AG08395 (cell line): Measurements from ENCODE around the gene NKAPD1.
"Not testable (repeated sequence)": the region's sequence is repeated elsewhere in the genome, so short reads cannot be mapped to it uniquely, and the experiment has no call there.

Experiments used
- DNase-seq: peaks from one replicate; pipeline ENCODE4 v3.0.0; 2012; ENCODE audit warnings: mixed read lengths, low spot score

NKAPD1 gene, protein sequence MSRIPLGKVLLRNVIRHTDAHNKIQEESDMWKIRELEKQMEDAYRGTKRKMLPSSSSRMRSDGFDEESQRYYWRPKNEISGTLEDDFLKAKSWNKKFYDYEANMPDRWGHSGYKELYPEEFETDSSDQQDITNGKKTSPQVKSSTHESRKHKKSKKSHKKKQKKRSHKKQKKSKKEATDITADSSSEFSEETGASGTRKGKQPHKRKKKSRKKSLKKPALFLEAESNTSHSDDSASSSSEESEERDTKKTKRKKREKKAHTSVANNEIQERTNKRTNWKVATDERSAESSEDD

DNA sequence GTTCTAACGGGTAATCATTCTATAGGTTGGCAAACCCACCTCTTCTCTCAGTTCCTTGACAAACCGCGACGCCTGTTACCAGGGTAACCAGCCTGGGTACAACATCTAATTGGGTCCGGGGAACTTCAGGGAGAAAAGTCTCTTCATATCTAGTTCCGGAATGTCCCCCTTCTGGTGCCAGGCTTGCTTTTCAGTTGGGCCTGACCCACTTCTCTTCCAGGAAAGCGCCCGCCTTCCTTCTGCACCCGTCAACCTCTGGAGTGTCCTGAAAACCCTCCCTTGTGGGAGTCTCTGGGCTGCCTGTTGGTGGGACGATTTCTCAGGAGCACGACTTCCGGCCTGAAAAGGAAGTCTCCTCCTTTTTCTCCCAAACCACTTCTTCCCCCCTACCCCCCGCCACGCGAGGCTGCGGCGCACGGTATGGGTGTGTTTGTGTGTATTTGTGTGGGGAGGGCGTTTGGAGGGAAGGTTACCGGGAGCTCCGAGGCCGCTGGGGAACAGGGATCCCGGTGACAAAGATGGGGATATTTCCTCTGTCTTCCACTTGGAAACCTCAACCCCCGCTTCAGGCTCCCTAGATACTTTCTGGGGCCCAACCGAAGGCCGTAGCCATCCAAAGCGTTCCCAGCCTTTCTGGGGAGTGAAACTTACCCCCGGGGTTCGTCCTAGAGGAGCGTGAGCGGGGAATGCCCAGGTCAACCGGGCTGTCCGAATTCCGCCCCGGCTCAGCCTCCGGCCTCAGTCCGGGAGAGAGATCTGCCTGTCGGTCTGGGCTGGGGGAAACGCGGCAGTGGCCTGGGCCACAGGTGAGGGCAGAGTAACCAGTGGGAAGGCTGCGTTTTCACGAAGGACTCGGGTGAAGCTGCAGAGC is at the start of gene NKAPD1, which contains the start of gene PIH1D2:
Gene NKAPD1 (plus strand): TSS at position 359 of the 871 bp plus-strand sequence. CDS start 1,276 bp downstream, outside the sequence.
Gene PIH1D2 (minus strand): TSS at position 77 of the 871 bp plus-strand sequence. CDS start 843 bp downstream, outside the sequence.
- DNase-seq: peak; percentile 89

GRCh38 chr11:112024773-112025678 is 49.1 kb upstream of the NKAPD1 start, which contains the start of gene DLAT:
Gene DLAT, plus strand, starts transcription at chr11:112025408. Its CDS starts 65 bp downstream, at chr11:112025473.
- peak; percentile 85 for DNase-seq

DNA sequence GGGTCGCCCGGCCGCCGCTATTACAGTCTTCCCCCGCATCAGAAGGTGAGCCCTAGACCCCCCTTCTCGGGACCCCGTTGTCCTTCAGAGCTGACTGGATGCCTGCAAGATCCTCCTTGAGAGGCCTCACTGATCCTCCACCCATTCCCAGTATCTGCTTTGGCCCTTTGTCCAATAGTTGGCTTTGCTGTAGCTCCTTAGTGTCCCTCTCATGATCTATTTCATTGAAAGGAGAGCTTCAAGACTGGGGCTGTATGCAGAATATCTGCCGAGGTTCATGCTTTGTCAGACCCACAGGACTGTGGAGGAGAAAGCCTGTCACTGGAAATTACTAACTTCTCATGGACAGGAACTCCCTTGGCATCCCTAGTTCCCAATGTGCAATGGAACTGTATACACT is 48.4 kb upstream of the NKAPD1 start:
- peak; percentile 27 for DNase-seq

DNA sequence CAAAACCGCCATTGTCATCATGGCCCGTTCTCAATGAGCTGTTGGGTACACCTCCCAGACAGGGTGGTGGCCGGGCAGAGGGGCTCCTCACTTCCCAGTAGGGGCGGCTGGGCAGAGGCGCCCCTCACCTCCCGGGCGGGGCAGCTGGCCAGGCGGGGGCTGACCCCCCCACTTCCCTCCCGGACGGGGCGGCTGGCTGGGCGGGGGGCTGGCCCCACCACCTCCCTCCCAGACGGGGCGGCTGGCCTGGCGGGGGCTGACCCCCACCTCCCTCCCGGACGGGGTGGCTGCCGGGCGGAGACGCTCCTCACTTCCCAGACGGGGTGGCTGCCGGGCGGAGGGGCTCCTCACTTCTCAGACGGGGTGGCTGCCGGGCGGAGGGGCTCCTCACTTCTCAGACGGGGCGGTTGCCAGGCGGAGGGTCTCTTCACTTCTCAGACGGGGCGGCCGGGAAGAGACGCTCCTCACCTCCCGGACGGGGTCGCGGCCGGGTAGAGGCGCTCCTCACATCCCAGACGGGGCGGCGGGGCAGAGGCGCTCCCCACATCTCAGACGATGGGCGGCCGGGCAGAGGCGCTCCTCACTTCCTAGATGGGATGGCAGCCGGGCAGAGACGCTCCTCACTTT is 47.2 kb upstream of the NKAPD1 start:
- DNase-seq: not testable (repeated sequence)

- DNase-seq: no peak
Observed at GRCh38 chr11:112029460-112029859, 44.6 kb upstream of the NKAPD1 start.

GRCh38 chr11:112033902-112034301 is 40.2 kb upstream of the NKAPD1 start:
- DNase-seq: no peak

DNA sequence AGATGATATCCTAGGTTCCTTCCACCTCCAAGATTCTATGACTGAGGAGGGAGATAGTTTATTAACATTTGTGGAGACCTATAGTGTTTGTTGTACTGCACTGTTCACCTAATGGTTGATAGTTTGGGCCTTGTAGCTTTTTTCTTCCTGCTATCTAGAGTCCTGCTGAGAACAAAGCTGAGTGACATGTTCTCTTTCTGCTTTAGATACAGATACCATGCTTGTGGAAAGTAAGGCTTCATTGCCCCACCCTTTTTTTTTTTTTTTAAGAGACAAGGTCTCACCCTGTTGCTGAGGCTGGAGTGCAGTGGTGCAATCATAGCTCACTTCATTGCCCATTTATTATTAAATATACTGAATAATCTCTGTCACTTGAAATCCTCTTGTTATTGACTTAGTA is 36.6 kb upstream of the NKAPD1 start:
- DNase-seq: no peak

GRCh38 chr11:112042161-112042960 is 31.7 kb upstream of the NKAPD1 start:
- DNase-seq: peak; percentile 7

DNA sequence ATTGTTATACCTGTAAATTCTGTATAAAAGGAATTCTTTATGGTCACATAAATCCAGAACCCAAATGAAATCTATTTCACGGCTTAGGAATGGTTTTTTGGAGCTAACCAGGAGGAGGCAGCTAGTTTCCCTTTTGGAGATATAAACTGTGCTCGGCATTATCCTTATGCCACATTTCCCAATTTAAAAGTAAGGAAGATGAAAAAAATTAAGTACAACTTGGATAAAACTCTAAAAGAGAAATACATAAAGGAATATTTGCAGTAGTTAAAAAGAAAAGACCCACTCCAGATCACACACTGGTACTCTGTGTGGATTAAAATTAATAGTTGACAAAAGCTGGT is 31.2 kb upstream of the NKAPD1 start:
- DNase-seq: no peak

- DNase-seq: no peak
Observed at GRCh38 chr11:112044961-112045360, 29.1 kb upstream of the NKAPD1 start.

DNA sequence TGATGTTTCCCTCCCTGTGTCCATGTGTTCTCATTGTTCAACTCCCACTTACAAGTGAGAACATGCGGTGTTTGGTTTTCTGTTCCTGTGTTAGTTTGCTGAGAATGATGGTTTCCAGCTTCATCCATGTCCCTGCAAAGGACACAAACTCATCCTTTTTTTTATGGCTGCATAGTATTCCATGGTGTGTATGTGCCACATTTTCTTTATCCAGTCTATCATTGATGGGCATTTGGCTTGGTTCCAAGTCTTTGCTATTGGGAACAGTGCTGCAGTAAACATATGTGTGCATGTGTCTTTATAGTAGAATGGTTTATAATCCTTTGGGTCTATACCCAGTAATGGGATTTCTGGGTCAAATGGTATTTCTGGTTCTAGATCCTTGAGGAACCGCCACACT is 27.5 kb upstream of the NKAPD1 start:
- not testable (repeated sequence) for DNase-seq

DNA sequence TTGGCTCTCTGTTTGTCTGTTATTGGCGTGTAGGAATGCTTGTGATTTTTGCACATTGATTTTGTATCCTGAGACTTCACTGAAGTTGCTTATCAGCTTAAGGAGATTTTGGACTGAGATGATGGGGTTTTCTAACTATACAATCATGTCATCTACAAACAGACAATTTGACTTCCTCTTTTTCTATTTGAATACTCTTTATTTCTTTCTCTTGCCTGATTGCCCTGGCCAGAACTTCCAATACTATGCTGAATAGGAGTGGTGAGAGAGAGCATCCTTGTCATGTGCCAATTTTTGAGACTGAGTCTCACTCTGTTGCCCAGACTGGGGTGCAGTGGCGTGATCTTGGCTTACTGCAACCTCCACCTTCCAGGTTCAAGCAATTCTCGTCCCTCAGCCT is 25.8 kb upstream of the NKAPD1 start:
- not testable (repeated sequence) for DNase-seq

GRCh38 chr11:112049777-112050176 is 24.3 kb upstream of the NKAPD1 start:
- DNase-seq: no peak

GRCh38 chr11:112050721-112051120 is 23.4 kb upstream of the NKAPD1 start:
- DNase-seq: no peak

GRCh38 chr11:112051768-112052167 is 22.3 kb upstream of the NKAPD1 start:
- no peak for DNase-seq

GRCh38 chr11:112057170-112057569 is 16.9 kb upstream of the NKAPD1 start:
- DNase-seq: no peak

DNA sequence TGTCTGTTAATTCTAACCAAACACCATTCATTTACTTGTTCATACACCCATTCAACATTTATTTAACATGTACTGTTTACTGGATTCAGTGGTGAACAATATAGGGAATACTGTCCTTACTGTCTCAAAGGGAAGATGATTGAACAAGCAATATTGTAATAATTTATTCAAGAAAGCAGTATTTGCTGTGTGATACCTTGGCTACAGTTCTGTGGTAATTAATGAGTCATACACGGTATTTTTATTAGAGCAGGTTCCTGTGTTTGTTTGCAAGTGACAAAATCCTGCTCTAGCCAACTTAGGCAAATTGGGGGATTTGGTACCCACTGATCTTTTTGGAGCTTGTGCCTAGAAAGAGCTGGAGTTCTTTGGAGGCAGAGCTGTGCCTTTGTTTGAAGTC is 16.0 kb upstream of the NKAPD1 start:
- DNase-seq: no peak

DNA sequence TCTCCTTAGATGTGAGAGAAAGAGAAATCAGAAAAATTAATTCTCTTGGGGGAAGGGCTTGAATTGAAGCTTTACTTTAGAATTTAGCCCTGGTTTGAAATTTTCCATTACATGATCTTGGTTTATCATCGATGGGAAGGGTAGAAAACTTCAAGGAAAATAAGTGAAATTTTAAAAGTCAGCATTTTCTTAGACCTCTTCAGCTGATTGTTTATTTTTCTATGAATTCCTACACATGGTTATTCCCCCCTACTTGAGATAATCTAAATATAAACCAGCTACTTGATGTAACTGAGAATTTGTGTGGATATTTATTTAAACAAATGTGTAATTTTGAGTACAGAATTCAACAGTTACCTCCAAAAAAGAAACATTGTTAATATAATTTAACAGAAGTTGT is 11.2 kb upstream of the NKAPD1 start:
- DNase-seq: no peak

GRCh38 chr11:112082729-112083128 is 8.6 kb downstream of the NKAPD1 start:
- peak; percentile 76 for DNase-seq

GRCh38 chr11:112085822-112086421 is 11.8 kb downstream of the NKAPD1 start:
- DNase-seq: peak; percentile 43
